Neural cell (in vitro differentiated cells): Measurements from ENCODE around the gene MYO18A. TPM values are rescaled to one million over a fixed set of nuclear protein-coding genes. Genes with fewer than 3 reads are reported as not detected.

Experiments used
- H2AFZ ChIP-seq: fragments of 200-600, 300-800 bp; sonication (generic), shearing (Covaris generic); 2 replicates; pipeline ENCODE4 v1.6.0; 2014; ENCODE audit warnings: low read depth, mild to moderate bottlenecking, antibody characterized with exemption, low read length, moderate library complexity
- H3F3A ChIP-seq: fragments of 200-600 bp; shearing (Covaris generic); 2 replicates; pipeline ENCODE4 v1.6.1; 2016; ENCODE audit warnings: mild to moderate bottlenecking, moderate library complexity, mixed read lengths, antibody characterized with exemption, low read length; ENCODE audit not compliant: insufficient read depth, poor library complexity, severe bottlenecking
- H3K27ac ChIP-seq: fragments of 200-600, 300-800 bp; sonication (generic), shearing (Covaris generic); 2 replicates; pipeline ENCODE4 v1.5.1; 2014; ENCODE audit warnings: mild to moderate bottlenecking, low read length, moderate library complexity
- H3K27me3 ChIP-seq: fragments of 300-800, 200-600 bp; sonication (generic), shearing (Covaris generic); 2 replicates; pipeline ENCODE4 v1.6.0; 2014; ENCODE audit warnings: mild to moderate bottlenecking, low read depth, low read length, moderate library complexity; ENCODE audit not compliant: insufficient read depth
- H3K36me3 ChIP-seq: fragments of 300-800, 200-600 bp; sonication (generic), shearing (Covaris generic); 2 replicates; pipeline ENCODE4 v1.5.1; 2014; ENCODE audit warnings: mild to moderate bottlenecking, antibody characterized with exemption, low read length, moderate library complexity; ENCODE audit not compliant: insufficient read depth
- H3K4me2 ChIP-seq: fragments of 300-800, 200-600 bp; sonication (generic), shearing (Covaris generic); 2 replicates; pipeline ENCODE4 v1.6.0; 2014; ENCODE audit warnings: mild to moderate bottlenecking, low read length
- H3K4me3 ChIP-seq: fragments of 300-800, 200-600 bp; sonication (generic), shearing (Covaris generic); 2 replicates; pipeline ENCODE4 v1.5.1; 2014; ENCODE audit warnings: mild to moderate bottlenecking, low read length, moderate library complexity
- H3K79me2 ChIP-seq: fragments of 200-600 bp; shearing (Covaris generic); replicated peaks from 2 replicates; pipeline ENCODE4 v1.6.0; 2014; ENCODE audit warnings: mild to moderate bottlenecking, low read length, moderate library complexity; ENCODE audit not compliant: insufficient read depth
- H3K9ac ChIP-seq: fragments of 300-800, 200-600 bp; sonication (generic), shearing (Covaris generic); 2 replicates; pipeline ENCODE4 v1.6.1; 2016; ENCODE audit warnings: mild to moderate bottlenecking, low read length, mixed read lengths
- H3K9me2 ChIP-seq: fragments of 200-600 bp; shearing (Covaris generic); 2 replicates; pipeline ENCODE4 v1.6.1; 2016; ENCODE audit warnings: mild to moderate bottlenecking, low read length, mixed read lengths; ENCODE audit not compliant: insufficient read depth
- H3K9me3 ChIP-seq: fragments of 200-600, 300-800 bp; sonication (generic), shearing (Covaris generic); 2 replicates; pipeline ENCODE4 v1.6.1; 2016; ENCODE audit warnings: mild to moderate bottlenecking, mixed run types, low read length, moderate library complexity, mixed read lengths
- H4K20me1 ChIP-seq: fragments of 200-600 bp; shearing (Covaris generic); 2 replicates; pipeline ENCODE4 v1.6.1; 2016; ENCODE audit warnings: mild to moderate bottlenecking, mixed run types; ENCODE audit not compliant: insufficient read depth
- CTCF ChIP-seq: fragments of 450-650 bp; IDR thresholded peaks from 2 replicates; pipeline ENCODE4 v1.5.1; 2014; ENCODE audit warnings: antibody characterized with exemption, mild to moderate bottlenecking, moderate library complexity; ENCODE audit not compliant: poor library complexity, severe bottlenecking
- EZH2 ChIP-seq: fragments of 200-600, 300-800 bp; shearing (Covaris generic), sonication (generic); IDR thresholded peaks from 2 replicates; pipeline ENCODE4 v1.6.1; 2014; ENCODE audit warnings: antibody characterized with exemption, low read length, borderline replicate concordance, mild to moderate bottlenecking; ENCODE audit not compliant: insufficient read depth, poor library complexity, severe bottlenecking
- MXI1 ChIP-seq: fragments of 450-650 bp; conservative IDR thresholded peaks from 2 replicates; pipeline ENCODE4 v1.6.1; 2014; ENCODE audit warnings: antibody characterized with exemption, mild to moderate bottlenecking; ENCODE audit not compliant: poor library complexity, severe bottlenecking
- POLR2AphosphoS5 ChIP-seq: IDR thresholded peaks from 2 replicates; pipeline ENCODE4 v1.6.1; 2012
- RAD21 ChIP-seq: fragments of 450-650 bp; conservative IDR thresholded peaks from 2 replicates; pipeline ENCODE4 v1.6.1; 2014; ENCODE audit warnings: antibody characterized with exemption, mild to moderate bottlenecking, moderate library complexity
- REST ChIP-seq: IDR thresholded peaks from 2 replicates; pipeline ENCODE4 v1.6.1; 2012; ENCODE audit warnings: borderline replicate concordance
- SMC3 ChIP-seq: fragments of 450-650 bp; conservative IDR thresholded peaks from 2 replicates; pipeline ENCODE4 v1.6.1; 2014; ENCODE audit warnings: antibody characterized with exemption, mild to moderate bottlenecking, moderate library complexity; ENCODE audit not compliant: poor library complexity
- polyA plus RNA-seq: library from polyadenylated mRNA; depleted of rRNA; stranded (reverse); fragments of >200 nt; gene quantifications from 2 replicates; pipeline ENCODE4 v1.2.3, GENCODE V29; 2014

Gene MYO18A
- polyA plus RNA-seq, 1 donor from 2014 or later = 21.6 TPM

GRCh38 chr17:29112771-29113295 is 67.4 kb downstream of the MYO18A start:
- no peak overlapping the region for H3K9ac ChIP-seq
- no peaks in the 10 kb centered on the region for H3K9me2 ChIP-seq
- H3K9me3 ChIP-seq = no peaks in the 10 kb centered on the region
- TF ChIP-seq REST (no peak), SMC3 (no peak), CTCF (no peak)
- no peaks in the 10 kb centered on the region for H3K79me2 ChIP-seq
- no peak overlapping the region for H2AFZ ChIP-seq
- H4K20me1 ChIP-seq = no peaks in the 10 kb centered on the region
- H3K4me3 ChIP-seq = no peak overlapping the region
- H3F3A ChIP-seq = no peaks in the 10 kb centered on the region
- peaks cover 12% of the 10 kb centered on the region for H3K36me3 ChIP-seq
- H3K27me3 ChIP-seq = no peaks in the 10 kb centered on the region
- no peak overlapping the region for H3K27ac ChIP-seq
- no peak overlapping the region for H3K4me2 ChIP-seq

- H3K27ac ChIP-seq = no peak overlapping the region
These were observed 68.2 kb downstream of the MYO18A start for GRCh38 chr17:29111816-29112499.

More at GRCh38 chr17:29111816-29112499, 68.2 kb downstream of the MYO18A start:
- H3K36me3 ChIP-seq = peaks cover 12% of the 10 kb centered on the region
- H3K9ac ChIP-seq = no peak overlapping the region
- H3K27me3 ChIP-seq = no peaks in the 10 kb centered on the region
- no peak overlapping the region for H3K4me3 ChIP-seq
- TF ChIP-seq POLR2AphosphoS5 (no peak), CTCF (peak; percentile 95), EZH2 (no peak), MXI1 (peak; percentile 97), RAD21 (peak; percentile 93), SMC3 (peak; percentile 99)
- no peaks in the 10 kb centered on the region for H3F3A ChIP-seq
- no peaks in the 10 kb centered on the region for H4K20me1 ChIP-seq
- no peaks in the 10 kb centered on the region for H3K79me2 ChIP-seq
- H3K9me2 ChIP-seq = no peaks in the 10 kb centered on the region
- no peak overlapping the region for H2AFZ ChIP-seq
- H3K4me2 ChIP-seq = no peak overlapping the region
- H3K9me3 ChIP-seq = no peaks in the 10 kb centered on the region
